ENCODE data around the gene GNB1L. TPM values are rescaled to one million over a fixed set of nuclear protein-coding genes. Genes with fewer than 3 reads are reported as not detected.

The GNB1L gene
- total and polyA plus RNA-seq, 2 of the 13 experiments (the other 11 are each of a cell fraction or from before 2014, with no cell fraction given), result 2.5 to 7.4 TPM

DNA sequence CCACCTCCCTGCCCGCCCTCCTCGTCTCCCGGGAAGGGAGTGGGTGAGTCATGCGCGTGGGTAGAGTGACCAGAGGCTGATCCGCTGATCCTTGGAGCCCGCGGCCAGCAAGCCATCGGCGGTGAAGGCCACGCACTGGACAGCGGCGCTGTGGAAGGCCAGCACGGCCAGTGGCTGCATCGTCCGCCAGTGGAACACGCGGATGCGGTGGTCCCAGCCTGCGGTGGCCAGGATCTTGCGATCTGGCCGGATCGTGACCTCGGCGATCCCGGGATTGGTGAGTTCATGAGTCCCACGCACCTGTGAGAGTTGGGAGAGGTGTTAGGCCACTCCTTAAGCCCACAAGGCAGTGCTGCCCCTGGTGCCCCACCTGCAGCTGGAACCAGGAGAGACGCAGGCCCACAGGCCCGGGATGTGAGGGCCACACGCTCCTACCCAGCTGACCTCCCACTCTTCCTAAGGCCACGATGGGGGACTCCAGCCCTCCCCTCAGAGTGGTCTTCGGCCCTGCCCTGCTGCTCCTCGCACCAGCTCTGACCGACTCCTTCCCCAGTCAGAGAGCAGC, 65.9 kb downstream of the GNB1L start (continued):
- TF ChIP-seq ESRRA (CRISPR knock-in tag; IDR thresholded peaks at IDR 0.05; ENCODE audit: low read depth) (no peak), SMAD3 (CRISPR knock-in tag; IDR thresholded peaks at IDR 0.05) (no peak), ZNF546 (CRISPR knock-in tag; conservative IDR thresholded peaks at IDR 0.05) (no peak), RBM39 (IDR thresholded peaks at IDR 0.05; ENCODE audit: low read depth, low read length, poor library complexity, severe bottlenecking) (no peak), RORA (CRISPR knock-in tag; IDR thresholded peaks at IDR 0.05) (no peak), SOX6 (IDR thresholded peaks at IDR 0.05) (no peak), SOX6 (CRISPR knock-in tag; IDR thresholded peaks at IDR 0.05) (no peak)
- TF ChIP-seq, protein P1, sequence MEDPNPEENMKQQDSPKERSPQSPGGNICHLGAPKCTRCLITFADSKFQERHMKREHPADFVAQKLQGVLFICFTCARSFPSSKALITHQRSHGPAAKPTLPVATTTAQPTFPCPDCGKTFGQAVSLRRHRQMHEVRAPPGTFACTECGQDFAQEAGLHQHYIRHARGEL (CRISPR knock-in tag; IDR thresholded peaks at IDR 0.05), result no peak

DNA sequence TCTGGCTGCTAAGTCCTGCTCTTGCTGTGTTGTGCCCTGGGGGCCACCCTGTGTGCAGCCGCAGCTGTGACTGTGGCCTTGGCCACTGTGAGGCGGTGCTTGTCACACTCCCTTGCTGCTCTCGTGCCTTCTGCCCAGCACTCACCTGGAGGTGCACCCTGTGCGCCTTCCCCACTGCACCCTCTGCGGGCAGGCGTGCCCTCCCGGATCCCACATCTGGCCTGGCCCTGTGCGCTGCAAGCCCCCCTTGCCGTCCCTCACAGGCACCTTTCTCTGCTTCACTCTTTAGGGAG, 66.9 kb downstream of the GNB1L start:
- TF ChIP-seq SOX13 (IDR thresholded peaks at IDR 0.05) (no peak), SOX13 (CRISPR knock-in tag; conservative IDR thresholded peaks at IDR 0.05 in 1 of 2, IDR thresholded peaks at IDR 0.05 in 1 of 2) (no peak)
- TF ChIP-seq, protein P2, sequence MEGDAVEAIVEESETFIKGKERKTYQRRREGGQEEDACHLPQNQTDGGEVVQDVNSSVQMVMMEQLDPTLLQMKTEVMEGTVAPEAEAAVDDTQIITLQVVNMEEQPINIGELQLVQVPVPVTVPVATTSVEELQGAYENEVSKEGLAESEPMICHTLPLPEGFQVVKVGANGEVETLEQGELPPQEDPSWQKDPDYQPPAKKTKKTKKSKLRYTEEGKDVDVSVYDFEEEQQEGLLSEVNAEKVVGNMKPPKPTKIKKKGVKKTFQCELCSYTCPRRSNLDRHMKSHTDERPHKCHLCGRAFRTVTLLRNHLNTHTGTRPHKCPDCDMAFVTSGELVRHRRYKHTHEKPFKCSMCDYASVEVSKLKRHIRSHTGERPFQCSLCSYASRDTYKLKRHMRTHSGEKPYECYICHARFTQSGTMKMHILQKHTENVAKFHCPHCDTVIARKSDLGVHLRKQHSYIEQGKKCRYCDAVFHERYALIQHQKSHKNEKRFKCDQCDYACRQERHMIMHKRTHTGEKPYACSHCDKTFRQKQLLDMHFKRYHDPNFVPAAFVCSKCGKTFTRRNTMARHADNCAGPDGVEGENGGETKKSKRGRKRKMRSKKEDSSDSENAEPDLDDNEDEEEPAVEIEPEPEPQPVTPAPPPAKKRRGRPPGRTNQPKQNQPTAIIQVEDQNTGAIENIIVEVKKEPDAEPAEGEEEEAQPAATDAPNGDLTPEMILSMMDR (CRISPR knock-in tag; IDR thresholded peaks at IDR 0.05), result 0 out of 2 replicates have a peak, but pooled peaks have one; percentile 27
- Histone ChIP-seq H3K9me3 (ENCODE audit: low read length) (no peaks in the 10 kb centered on the region), H3K4me2 (ENCODE audit: low read depth, low read length) (no peak overlapping the region), H3K9ac (ENCODE audit: insufficient read depth, low read depth, low read length) (no peak overlapping the region), H3K27me3 (ENCODE audit: control insufficient read depth in 1 of 2, insufficient read depth in 2 of 2, low read length in 2 of 2) (peaks cover 0 to 10% of the 10 kb centered on the region in 2 experiments; a peak in 1 of 5 replicates), H3K4me3 (replicated peaks in 1 of 3; ENCODE audit: insufficient read depth in 1 of 3, low read depth in 2 of 3, low read length in 3 of 3) (no peak overlapping the region), H3K79me2 (ENCODE audit: insufficient read depth, low read length) (no peaks in the 10 kb centered on the region), H3K36me3 (replicated peaks in 1 of 2; ENCODE audit: control insufficient read depth in 1 of 2, insufficient read depth in 2 of 2, low read length in 2 of 2) (no peaks in the 10 kb centered on the region), H2AFZ (ENCODE audit: low read length) (no peak overlapping the region), H3K27ac (ENCODE audit: extremely low read length, insufficient read depth, low read length) (no peak overlapping the region), H4K20me1 (ENCODE audit: insufficient read depth, low read length) (no peaks in the 10 kb centered on the region), H3K4me1 (ENCODE audit: insufficient read depth, low read length) (peaks cover 20% of the 10 kb centered on the region)
- FAIRE-seq (no peak), DNase-seq (ENCODE audit: low spot score) (no peak), ATAC-seq (peak; percentile 36)
- ChIA-PET CTCF (ENCODE audit: low intra/inter-chr PET ratio, low total read pairs) (no interaction called here), POLR2A (no interaction called here)
- WGBS (ENCODE audit: low lambda C conversion rate), result 95% methylated on average over 7 of the region's 9 CpGs
- in situ Hi-C loops (cut with HindIII; ENCODE audit: extremely low pct_ligation_motif_present, low pct_unique_long_range_greater_than_20kb), result no loop called here
- intact Hi-C loops (cut with micrococcal nuclease; ENCODE audit: unreplicated experiment), result no loop called here
- no TSS peak for BruUV-seq (replicated peaks)

Data from HepG2 (cell line).